B cell (primary cell): ENCODE measurements around the gene VPS25.

Source experiments
- CTCF ChIP-seq: fragments of 200-600 bp; IDR thresholded peaks from one replicate; pipeline ENCODE4 v1.8.0; 2022; ENCODE audit warnings: antibody characterized with exemption, mild to moderate bottlenecking
- EZH2 ChIP-seq: IDR thresholded peaks from 2 replicates; pipeline ENCODE4 v1.6.1; 2012; ENCODE audit warnings: borderline replicate concordance, low read depth, mild to moderate bottlenecking, moderate library complexity, low read length; ENCODE audit not compliant: insufficient read depth, poor library complexity, severe bottlenecking

GRCh38 chr17:42775534-42776098 is 2.4 kb downstream of the VPS25 start:
- no peak for TF ChIP-seq CTCF
- TF ChIP-seq EZH2 = no peak
